ENCODE results near the gene CAST.

Gene CAST

DNA sequence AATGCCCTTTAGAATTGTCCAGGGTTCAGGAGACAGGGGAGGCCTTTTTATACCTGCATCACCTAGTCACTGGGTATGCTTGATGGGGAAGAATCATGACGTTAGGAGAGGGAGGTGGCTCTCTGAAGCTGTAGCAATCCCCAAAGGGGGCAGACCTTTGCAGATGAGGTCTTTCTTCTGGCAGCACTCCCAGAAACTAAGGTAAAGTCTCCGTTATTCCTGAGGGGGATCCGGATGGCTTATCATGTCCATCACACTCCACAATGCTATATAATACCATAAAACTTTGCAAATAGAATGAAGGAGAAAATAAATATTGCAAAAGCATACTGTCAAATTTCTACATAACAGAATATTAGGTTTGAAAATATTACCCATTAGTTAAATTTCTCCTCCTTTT is 21.5 kb upstream of the CAST start:
- Histone ChIP-seq H3K4me3 (no peak overlapping the region), H3K27ac (no peak overlapping the region)

DNA sequence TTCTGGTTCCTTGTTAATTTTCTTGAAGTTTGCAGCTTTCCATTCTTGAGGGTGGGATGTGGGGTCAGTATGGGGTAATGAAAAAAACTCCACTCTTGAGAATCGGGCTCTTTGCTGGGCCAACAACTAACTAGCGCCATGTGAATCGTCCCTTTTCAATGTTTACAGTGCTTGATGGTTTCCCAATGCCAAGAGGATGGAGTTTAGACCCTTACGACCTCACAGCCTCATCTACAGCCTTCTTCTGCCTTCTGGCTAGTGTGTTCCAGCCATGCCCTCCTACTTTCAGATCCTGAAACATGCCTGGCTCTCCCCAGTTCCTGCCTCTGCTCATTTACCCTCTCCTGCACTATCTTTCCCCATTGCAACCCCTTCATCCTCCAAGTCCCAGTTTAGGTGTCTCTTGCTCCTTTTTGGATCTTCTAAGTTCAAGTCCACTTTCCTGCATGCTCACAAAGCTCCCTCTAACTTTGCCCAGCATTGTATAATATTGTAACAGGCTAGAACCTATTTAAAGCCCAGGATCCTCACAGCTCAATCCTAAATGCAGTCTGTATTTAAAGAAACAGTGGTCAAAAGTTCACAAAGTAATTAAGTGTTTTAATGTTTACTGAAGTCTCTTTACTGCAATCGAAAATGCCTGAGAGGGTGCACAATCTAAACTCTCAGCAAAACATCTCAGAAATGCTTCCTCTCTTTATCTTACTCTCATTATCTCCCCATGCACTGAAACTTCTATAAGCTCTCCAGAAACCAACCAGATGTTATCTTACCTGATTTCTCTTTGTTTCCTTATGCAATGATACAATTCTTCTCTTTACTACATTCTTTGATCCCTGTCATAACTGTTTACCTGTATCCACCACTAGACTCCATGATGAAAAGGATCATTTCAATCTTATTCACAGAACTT is 20.6 kb upstream of the CAST start:
- Histone ChIP-seq H3K4me3 (no peak overlapping the region), H3K27ac (peak overlapping the region in 1 of 21 experiments; percentile 21)

DNA sequence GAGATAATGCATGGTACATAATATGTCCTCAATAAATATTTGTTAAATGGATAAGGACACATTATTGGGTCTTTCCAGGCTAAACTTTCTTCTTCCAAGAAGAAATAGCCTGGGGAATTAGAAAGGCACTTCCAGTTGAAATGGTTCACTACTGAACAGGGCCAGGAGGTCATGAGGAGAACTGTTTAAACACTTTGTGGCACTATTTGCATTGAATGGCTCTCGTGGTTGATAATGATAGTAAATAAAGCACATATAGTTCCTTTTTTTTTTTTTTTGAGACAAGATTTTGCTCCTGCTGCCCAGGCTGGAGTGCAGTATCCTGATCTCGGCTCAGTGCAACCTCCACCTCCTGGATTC is 19.9 kb upstream of the CAST start:
- H3K27ac ChIP-seq: no peak overlapping the region
- no peak overlapping the region for H3K4me3 ChIP-seq

DNA sequence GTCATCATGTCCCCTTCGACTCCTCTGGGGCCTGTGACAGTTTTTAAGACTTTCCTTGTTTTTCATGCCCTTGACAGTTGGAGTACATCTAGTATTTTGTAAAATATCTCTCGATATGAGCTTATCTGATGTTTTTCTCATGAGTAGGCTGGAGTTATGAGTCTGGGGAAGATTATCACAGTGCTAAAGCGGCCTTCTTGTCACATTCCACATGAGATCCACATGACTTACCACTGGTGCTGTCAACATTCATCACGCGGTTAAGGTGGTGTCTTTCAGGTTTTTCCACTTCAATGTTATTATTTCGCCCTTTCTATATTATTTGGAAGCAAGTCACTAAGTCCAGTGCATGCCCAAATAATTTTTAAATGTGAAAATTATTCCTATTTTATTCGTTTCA is 17.1 kb upstream of the CAST start:
- Histone ChIP-seq H3K4me3 (no peak overlapping the region), H3K27ac (no peak overlapping the region)

DNA sequence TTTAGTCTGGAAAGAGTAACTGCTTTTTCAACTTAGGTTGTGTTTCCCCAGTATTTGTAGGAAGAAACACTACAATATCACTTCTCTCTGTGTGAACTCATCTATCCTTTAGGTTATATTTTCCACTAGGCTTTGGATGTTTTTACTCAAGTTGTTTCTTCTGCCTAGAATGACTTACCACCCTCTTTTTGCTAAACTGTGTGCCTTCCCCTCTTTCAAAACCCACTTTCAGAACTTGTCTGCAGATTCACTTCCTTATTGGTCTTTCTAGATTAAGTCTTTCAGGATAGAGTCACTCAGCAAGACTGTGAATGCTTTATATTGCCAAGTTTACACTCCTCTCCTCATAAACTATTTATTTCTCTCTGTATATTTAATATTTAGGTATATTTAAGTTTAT is 14.2 kb upstream of the CAST start:
- no peak overlapping the region for H3K4me3 ChIP-seq
- H3K27ac ChIP-seq: no peak overlapping the region

GRCh38 chr5:96648593-96648992 is 13.6 kb upstream of the CAST start:
- H3K27ac ChIP-seq: peak overlapping the region in 4 of 21 experiments; percentile 10 to 49 (median 24)

DNA sequence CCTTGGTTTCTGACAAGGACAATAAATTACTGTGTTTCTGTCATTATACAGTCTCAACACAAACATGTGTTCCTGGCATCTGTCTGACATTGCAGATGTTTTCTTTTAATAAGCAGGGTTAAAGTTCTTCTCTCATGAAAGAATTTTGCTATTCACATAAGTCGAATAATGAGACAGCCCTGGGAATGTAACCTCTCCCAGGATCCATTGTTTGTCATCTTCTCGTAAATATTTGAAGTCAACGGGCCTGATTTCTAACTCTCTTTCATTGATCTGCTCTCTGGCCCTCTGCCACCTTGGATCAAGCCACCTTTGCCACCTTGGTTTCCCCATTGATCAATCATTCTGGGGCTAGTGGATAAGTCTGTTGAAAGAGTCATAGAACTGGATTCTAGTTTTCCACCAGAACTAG is 12.9 kb upstream of the CAST start:
- Histone ChIP-seq H3K4me3 (no peak overlapping the region), H3K27ac (peak overlapping the region in 6 of 21 experiments; percentile 22 to 53 (median 38))

More at GRCh38 chr5:96648593-96648992, 13.6 kb upstream of the CAST start:
- H3K4me3 ChIP-seq: no peak overlapping the region

DNA sequence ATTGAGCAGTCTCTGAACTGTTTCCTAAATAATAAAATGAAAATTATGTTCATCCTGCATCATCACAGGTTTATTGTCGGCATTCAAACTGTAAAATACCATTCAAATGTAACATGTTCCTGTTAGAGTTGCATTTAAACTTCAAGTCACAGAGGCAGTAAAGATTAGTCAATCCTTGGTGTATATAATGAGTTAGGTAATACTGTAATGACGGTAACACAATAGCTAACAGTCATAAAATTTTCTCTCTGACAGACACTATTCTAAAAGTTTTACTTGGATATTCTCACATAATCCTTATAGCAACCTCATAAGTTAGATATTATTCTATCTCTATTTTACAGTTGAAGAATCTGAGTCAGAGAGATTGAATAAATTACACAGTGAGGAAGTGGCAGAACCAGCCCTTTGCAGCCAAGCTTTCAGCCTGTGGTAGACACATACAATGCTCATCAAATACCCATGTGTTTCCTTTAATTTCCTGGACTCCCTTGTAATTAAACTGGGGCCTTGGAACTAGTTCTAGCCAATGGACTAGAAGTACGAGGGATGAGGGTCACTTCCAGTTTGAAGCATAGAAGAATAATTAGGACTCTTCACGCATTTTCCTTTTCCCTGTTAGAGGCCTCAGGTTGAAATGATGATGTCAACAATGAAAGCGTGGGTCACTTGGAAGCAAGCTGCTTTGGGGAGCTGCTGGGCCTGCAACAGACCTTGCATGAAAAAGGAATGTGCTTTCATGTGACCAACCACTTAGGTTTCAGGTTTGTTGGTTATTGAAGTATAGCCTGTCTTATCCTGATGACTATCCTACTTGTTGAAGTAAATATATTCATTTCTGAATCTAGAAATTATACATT is 12.3 kb upstream of the CAST start:
- H3K27ac ChIP-seq: peak overlapping the region in 9 of 21 experiments; percentile 7 to 53 (median 33)
- no peak overlapping the region for H3K4me3 ChIP-seq

- Histone ChIP-seq H3K27ac (no peak overlapping the region), H3K4me3 (no peak overlapping the region)
Measured at GRCh38 chr5:96651047-96651446, 11.1 kb upstream of the CAST start.

- Histone ChIP-seq H3K4me3 (no peak overlapping the region), H3K27ac (peak overlapping the region in 3 of 21 experiments; percentile 1 to 30 (median 26))
Measured at GRCh38 chr5:96651948-96652753, 10.0 kb upstream of the CAST start.

GRCh38 chr5:96652769-96653454 is 9.3 kb upstream of the CAST start:
- H3K4me3 ChIP-seq: no peak overlapping the region
- H3K27ac ChIP-seq: peak overlapping the region in 4 of 21 experiments; percentile 1 to 45 (median 28)

DNA sequence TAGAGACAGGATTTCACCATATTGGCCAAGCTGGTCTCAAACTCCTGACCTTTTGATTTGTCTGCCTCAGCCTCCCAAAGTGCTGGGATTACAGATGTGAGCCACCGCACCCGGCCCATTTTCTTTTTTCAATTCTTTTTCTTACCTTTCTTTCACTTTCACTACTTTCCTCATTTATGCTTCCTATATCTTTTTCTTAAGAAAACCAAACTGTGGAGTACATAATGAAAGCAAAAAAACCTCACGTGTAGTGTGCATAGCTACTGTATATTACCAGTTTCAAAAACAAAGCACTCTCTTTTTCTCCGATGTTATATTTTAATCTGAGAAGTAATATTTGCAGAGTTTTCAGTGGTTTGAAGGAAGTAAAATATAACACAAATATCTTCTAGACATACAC is 8.0 kb upstream of the CAST start:
- no peak overlapping the region for H3K4me3 ChIP-seq
- no peak overlapping the region for H3K27ac ChIP-seq

- Histone ChIP-seq H3K27ac (peak overlapping the region in 2 of 21 experiments; percentile 6 to 75), H3K4me3 (no peak overlapping the region)
Measured at GRCh38 chr5:96655085-96655484, 7.1 kb upstream of the CAST start.

- Histone ChIP-seq H3K27ac (peak overlapping the region in 4 of 21 experiments; percentile 6 to 75 (median 30)), H3K4me3 (no peak overlapping the region)
Measured at GRCh38 chr5:96655506-96655905, 6.7 kb upstream of the CAST start.

DNA sequence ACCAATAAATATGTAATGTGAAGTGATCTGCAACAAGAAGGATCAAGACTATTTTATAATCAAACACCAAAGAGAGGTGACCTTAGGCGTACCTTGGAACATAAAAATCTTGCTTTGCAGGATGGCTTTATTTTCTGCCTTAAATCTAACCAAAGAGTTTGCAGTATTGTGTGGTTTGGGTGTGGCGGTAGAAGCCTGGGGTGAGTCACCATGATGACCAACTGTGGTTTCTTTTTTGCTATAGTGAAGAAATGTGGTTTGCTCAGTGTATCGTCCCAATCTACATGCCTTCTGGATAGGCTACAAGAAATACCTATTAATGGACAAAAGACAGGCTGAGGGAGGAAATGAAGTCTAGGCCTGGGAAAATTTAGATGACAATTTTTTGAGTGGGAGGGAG is 5.1 kb upstream of the CAST start:
- no peak overlapping the region for H3K4me3 ChIP-seq
- peak overlapping the region in 7 of 21 experiments; percentile 2 to 75 (median 52) for H3K27ac ChIP-seq

- no peak overlapping the region for H3K4me3 ChIP-seq
Measured at GRCh38 chr5:96658272-96658671, 3.9 kb upstream of the CAST start.

GRCh38 chr5:96659170-96659569 is 3.0 kb upstream of the CAST start:
- H3K4me3 ChIP-seq: no peak overlapping the region
- H3K27ac ChIP-seq: no peak overlapping the region

More at GRCh38 chr5:96658272-96658671, 3.9 kb upstream of the CAST start:
- peak overlapping the region in 1 of 21 experiments; percentile 12 for H3K27ac ChIP-seq

GRCh38 chr5:96660971-96661854 is 963 bp upstream of the CAST start:
- H3K27ac ChIP-seq: peak overlapping the region; percentile 95 to 100 (median 99)

More at GRCh38 chr5:96660971-96661854, 963 bp upstream of the CAST start:
- peak overlapping the region; percentile 91 to 97 (median 95) for H3K4me3 ChIP-seq
